ENCODE data around the gene LAIR2.
"Not testable (repeated sequence)": the region's sequence is repeated elsewhere in the genome, so short reads cannot be mapped to it uniquely, and the experiment has no call there.

Gene LAIR2

GRCh38 chr19:54489341-54489740, 13.3 kb upstream of the LAIR2 start:
- DNase-seq: no peak
- no peak for TF ChIP-seq CTCF (IDR thresholded peaks at IDR 0.05; ENCODE audit: low read depth, low read length)
- Histone ChIP-seq H3K27ac (no peak overlapping the region), H3K9me3 (ENCODE audit: severe bottlenecking) (no peaks in the 10 kb centered on the region), H3K4me3 (ENCODE audit: low read depth, low read length) (no peak overlapping the region), H3K27me3 (ENCODE audit: insufficient read depth, low read depth, severe bottlenecking) (peaks cover 49% of the 10 kb centered on the region), H3K36me3 (no peaks in the 10 kb centered on the region)

- no peak overlapping the region for H3K27ac ChIP-seq
These were observed 12.9 kb upstream of the LAIR2 start for GRCh38 chr19:54489766-54490165.

GRCh38 chr19:54492568-54492967, 10.1 kb upstream of the LAIR2 start:
- DNase-seq: no peak
- TF ChIP-seq CTCF (IDR thresholded peaks at IDR 0.05; ENCODE audit: low read depth, low read length): no peak
- Histone ChIP-seq H3K36me3 (no peaks in the 10 kb centered on the region), H3K27ac (no peak overlapping the region), H3K4me3 (ENCODE audit: low read depth, low read length) (no peak overlapping the region), H3K9me3 (ENCODE audit: severe bottlenecking) (no peaks in the 10 kb centered on the region), H3K27me3 (ENCODE audit: insufficient read depth, low read depth, severe bottlenecking) (peaks cover 57% of the 10 kb centered on the region)

More at GRCh38 chr19:54489766-54490165, 12.9 kb upstream of the LAIR2 start:
- no peak for TF ChIP-seq CTCF (IDR thresholded peaks at IDR 0.05; ENCODE audit: low read depth, low read length)
- H3K9me3 ChIP-seq (ENCODE audit: severe bottlenecking): no peaks in the 10 kb centered on the region
- DNase-seq: no peak
- H3K4me3 ChIP-seq (ENCODE audit: low read depth, low read length): no peak overlapping the region
- no peaks in the 10 kb centered on the region for H3K36me3 ChIP-seq
- H3K27me3 ChIP-seq (ENCODE audit: insufficient read depth, low read depth, severe bottlenecking): peaks cover 49% of the 10 kb centered on the region

GRCh38 chr19:54493056-54493455, 9.6 kb upstream of the LAIR2 start:
- not testable (repeated sequence) for H3K27ac ChIP-seq; H3K9me3 ChIP-seq (ENCODE audit: severe bottlenecking); H3K36me3 ChIP-seq; DNase-seq; H3K4me3 ChIP-seq (ENCODE audit: low read depth, low read length)
- H3K27me3 ChIP-seq (ENCODE audit: insufficient read depth, low read depth, severe bottlenecking): peaks cover 54% of the 10 kb centered on the region

- Histone ChIP-seq H3K9me3 (ENCODE audit: severe bottlenecking) (no peaks in the 10 kb centered on the region), H3K4me3 (ENCODE audit: low read depth, low read length) (no peak overlapping the region), H3K27me3 (ENCODE audit: insufficient read depth, low read depth, severe bottlenecking) (peaks cover 58% of the 10 kb centered on the region), H3K36me3 (no peaks in the 10 kb centered on the region), H3K27ac (no peak overlapping the region)
- no peak for TF ChIP-seq CTCF (IDR thresholded peaks at IDR 0.05; ENCODE audit: low read depth, low read length)
- DNase-seq: no peak
These were observed 8.6 kb upstream of the LAIR2 start for GRCh38 chr19:54493967-54494585.

GRCh38 chr19:54495284-54495683, 7.3 kb upstream of the LAIR2 start:
- DNase-seq; H3K4me3 ChIP-seq (ENCODE audit: low read depth, low read length); H3K9me3 ChIP-seq (ENCODE audit: severe bottlenecking); H3K27ac ChIP-seq; H3K36me3 ChIP-seq: not testable (repeated sequence)
- H3K27me3 ChIP-seq (ENCODE audit: insufficient read depth, low read depth, severe bottlenecking): peaks cover 64% of the 10 kb centered on the region

- H3K36me3 ChIP-seq; H3K27ac ChIP-seq; DNase-seq; H3K4me3 ChIP-seq (ENCODE audit: low read depth, low read length); H3K9me3 ChIP-seq (ENCODE audit: severe bottlenecking): not testable (repeated sequence)
- H3K27me3 ChIP-seq (ENCODE audit: insufficient read depth, low read depth, severe bottlenecking): peaks cover 70% of the 10 kb centered on the region
These were observed 4.7 kb upstream of the LAIR2 start for GRCh38 chr19:54497747-54498450.

GRCh38 chr19:54498451-54498772, 4.2 kb upstream of the LAIR2 start:
- peaks cover 73% of the 10 kb centered on the region for H3K27me3 ChIP-seq (ENCODE audit: insufficient read depth, low read depth, severe bottlenecking)
- DNase-seq; H3K9me3 ChIP-seq (ENCODE audit: severe bottlenecking); H3K27ac ChIP-seq; H3K36me3 ChIP-seq; H3K4me3 ChIP-seq (ENCODE audit: low read depth, low read length): not testable (repeated sequence)

GRCh38 chr19:54505542-54505941, 2.9 kb downstream of the LAIR2 start:
- H3K27me3 ChIP-seq (ENCODE audit: insufficient read depth, low read depth, severe bottlenecking): peaks cover 59% of the 10 kb centered on the region
- not testable (repeated sequence) for H3K9me3 ChIP-seq (ENCODE audit: severe bottlenecking); H3K27ac ChIP-seq; H3K4me3 ChIP-seq (ENCODE audit: low read depth, low read length); DNase-seq; H3K36me3 ChIP-seq

Data from WERI-Rb-1 (cell line).